Measurements from ENCODE around the gene CATSPERD. TPM values are rescaled to one million over a fixed set of nuclear protein-coding genes. Genes with fewer than 3 reads are reported as not detected.

CATSPERD gene
- total RNA-seq, 1 experiment from 2014 or later, result 0.50 TPM

DNA sequence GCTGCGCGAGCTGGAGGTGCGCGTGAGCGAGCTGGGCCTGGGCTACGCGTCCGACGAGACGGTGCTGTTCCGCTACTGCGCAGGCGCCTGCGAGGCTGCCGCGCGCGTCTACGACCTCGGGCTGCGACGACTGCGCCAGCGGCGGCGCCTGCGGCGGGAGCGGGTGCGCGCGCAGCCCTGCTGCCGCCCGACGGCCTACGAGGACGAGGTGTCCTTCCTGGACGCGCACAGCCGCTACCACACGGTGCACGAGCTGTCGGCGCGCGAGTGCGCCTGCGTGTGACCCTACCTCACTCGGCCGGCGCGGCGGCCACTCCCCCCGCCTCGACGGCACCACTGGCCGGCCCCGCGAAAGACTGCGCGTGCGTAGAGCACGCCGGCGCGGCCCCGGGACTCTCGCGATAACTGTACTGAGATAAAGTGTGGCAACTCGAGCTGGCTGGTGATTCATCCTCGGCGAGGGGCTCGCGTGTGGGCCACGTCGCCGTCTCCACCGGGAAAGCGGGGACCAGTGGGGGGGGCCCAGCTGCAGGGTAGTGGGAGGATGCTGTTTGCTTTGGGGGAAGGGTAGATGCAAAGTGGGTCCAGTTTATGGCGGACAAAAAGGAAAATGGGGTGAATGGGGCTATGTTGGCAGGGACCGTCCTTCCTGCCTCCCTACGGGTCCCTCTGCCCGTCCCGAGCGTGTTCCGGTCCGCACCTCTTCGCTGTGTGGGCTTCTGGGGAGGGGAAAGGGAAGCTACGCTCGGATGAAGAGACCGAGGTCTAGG is 107.6 kb downstream of the CATSPERD start (continued):
- TF ChIP-seq, protein P1, sequence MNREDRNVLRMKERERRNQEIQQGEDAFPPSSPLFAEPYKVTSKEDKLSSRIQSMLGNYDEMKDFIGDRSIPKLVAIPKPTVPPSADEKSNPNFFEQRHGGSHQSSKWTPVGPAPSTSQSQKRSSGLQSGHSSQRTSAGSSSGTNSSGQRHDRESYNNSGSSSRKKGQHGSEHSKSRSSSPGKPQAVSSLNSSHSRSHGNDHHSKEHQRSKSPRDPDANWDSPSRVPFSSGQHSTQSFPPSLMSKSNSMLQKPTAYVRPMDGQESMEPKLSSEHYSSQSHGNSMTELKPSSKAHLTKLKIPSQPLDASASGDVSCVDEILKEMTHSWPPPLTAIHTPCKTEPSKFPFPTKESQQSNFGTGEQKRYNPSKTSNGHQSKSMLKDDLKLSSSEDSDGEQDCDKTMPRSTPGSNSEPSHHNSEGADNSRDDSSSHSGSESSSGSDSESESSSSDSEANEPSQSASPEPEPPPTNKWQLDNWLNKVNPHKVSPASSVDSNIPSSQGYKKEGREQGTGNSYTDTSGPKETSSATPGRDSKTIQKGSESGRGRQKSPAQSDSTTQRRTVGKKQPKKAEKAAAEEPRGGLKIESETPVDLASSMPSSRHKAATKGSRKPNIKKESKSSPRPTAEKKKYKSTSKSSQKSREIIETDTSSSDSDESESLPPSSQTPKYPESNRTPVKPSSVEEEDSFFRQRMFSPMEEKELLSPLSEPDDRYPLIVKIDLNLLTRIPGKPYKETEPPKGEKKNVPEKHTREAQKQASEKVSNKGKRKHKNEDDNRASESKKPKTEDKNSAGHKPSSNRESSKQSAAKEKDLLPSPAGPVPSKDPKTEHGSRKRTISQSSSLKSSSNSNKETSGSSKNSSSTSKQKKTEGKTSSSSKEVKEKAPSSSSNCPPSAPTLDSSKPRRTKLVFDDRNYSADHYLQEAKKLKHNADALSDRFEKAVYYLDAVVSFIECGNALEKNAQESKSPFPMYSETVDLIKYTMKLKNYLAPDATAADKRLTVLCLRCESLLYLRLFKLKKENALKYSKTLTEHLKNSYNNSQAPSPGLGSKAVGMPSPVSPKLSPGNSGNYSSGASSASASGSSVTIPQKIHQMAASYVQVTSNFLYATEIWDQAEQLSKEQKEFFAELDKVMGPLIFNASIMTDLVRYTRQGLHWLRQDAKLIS (CRISPR knock-in tag; IDR thresholded peaks at IDR 0.05; ENCODE audit: borderline replicate concordance), result no peak; the same call in 1 of the 2 replicates
- TF ChIP-seq SMAD3 (CRISPR knock-in tag; IDR thresholded peaks at IDR 0.05; ENCODE audit: borderline replicate concordance) (peak; percentile 89), NFYB (CRISPR knock-in tag; conservative IDR thresholded peaks at IDR 0.05; ENCODE audit: low read depth) (no peak), ZNF263 (CRISPR knock-in tag; IDR thresholded peaks at IDR 0.05; ENCODE audit: low read depth) (no peak), STAT6 (CRISPR knock-in tag; conservative IDR thresholded peaks at IDR 0.05; ENCODE audit: low read depth) (no peak), TCF7 (CRISPR knock-in tag; IDR thresholded peaks at IDR 0.05; ENCODE audit: low read depth) (no peak), ESRRA (CRISPR knock-in tag; IDR thresholded peaks at IDR 0.05; ENCODE audit: borderline replicate concordance) (0 out of 2 replicates have a peak, but pooled peaks have one; percentile 57), RELA (CRISPR knock-in tag; IDR thresholded peaks at IDR 0.05; ENCODE audit: borderline replicate concordance) (no peak), CREM (CRISPR knock-in tag; IDR thresholded peaks at IDR 0.05) (peak; percentile 81), FOXK1 (CRISPR knock-in tag; IDR thresholded peaks at IDR 0.05) (peak; percentile 73), GABPB1 (CRISPR knock-in tag; IDR thresholded peaks at IDR 0.05) (peak; percentile 89), ZBTB21 (CRISPR knock-in tag; IDR thresholded peaks at IDR 0.05; ENCODE audit: borderline replicate concordance) (no peak), MYBL2 (CRISPR knock-in tag; IDR thresholded peaks at IDR 0.05) (0 out of 2 replicates have a peak, but pooled peaks have one; percentile 75), ATF6 (CRISPR knock-in tag; IDR thresholded peaks at IDR 0.05) (no peak), OVOL2 (CRISPR knock-in tag; IDR thresholded peaks at IDR 0.05; ENCODE audit: borderline replicate concordance) (no peak)
- TF ChIP-seq, protein P2, sequence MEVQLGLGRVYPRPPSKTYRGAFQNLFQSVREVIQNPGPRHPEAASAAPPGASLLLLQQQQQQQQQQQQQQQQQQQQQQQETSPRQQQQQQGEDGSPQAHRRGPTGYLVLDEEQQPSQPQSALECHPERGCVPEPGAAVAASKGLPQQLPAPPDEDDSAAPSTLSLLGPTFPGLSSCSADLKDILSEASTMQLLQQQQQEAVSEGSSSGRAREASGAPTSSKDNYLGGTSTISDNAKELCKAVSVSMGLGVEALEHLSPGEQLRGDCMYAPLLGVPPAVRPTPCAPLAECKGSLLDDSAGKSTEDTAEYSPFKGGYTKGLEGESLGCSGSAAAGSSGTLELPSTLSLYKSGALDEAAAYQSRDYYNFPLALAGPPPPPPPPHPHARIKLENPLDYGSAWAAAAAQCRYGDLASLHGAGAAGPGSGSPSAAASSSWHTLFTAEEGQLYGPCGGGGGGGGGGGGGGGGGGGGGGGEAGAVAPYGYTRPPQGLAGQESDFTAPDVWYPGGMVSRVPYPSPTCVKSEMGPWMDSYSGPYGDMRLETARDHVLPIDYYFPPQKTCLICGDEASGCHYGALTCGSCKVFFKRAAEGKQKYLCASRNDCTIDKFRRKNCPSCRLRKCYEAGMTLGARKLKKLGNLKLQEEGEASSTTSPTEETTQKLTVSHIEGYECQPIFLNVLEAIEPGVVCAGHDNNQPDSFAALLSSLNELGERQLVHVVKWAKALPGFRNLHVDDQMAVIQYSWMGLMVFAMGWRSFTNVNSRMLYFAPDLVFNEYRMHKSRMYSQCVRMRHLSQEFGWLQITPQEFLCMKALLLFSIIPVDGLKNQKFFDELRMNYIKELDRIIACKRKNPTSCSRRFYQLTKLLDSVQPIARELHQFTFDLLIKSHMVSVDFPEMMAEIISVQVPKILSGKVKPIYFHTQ (CRISPR knock-in tag; IDR thresholded peaks at IDR 0.05), result no peak
- TF ChIP-seq, protein P3, sequence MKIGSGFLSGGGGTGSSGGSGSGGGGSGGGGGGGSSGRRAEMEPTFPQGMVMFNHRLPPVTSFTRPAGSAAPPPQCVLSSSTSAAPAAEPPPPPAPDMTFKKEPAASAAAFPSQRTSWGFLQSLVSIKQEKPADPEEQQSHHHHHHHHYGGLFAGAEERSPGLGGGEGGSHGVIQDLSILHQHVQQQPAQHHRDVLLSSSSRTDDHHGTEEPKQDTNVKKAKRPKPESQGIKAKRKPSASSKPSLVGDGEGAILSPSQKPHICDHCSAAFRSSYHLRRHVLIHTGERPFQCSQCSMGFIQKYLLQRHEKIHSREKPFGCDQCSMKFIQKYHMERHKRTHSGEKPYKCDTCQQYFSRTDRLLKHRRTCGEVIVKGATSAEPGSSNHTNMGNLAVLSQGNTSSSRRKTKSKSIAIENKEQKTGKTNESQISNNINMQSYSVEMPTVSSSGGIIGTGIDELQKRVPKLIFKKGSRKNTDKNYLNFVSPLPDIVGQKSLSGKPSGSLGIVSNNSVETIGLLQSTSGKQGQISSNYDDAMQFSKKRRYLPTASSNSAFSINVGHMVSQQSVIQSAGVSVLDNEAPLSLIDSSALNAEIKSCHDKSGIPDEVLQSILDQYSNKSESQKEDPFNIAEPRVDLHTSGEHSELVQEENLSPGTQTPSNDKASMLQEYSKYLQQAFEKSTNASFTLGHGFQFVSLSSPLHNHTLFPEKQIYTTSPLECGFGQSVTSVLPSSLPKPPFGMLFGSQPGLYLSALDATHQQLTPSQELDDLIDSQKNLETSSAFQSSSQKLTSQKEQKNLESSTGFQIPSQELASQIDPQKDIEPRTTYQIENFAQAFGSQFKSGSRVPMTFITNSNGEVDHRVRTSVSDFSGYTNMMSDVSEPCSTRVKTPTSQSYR (CRISPR knock-in tag; IDR thresholded peaks at IDR 0.05), result 0 out of 2 replicates have a peak, but pooled peaks have one; percentile 8
- TF ChIP-seq, protein P4, sequence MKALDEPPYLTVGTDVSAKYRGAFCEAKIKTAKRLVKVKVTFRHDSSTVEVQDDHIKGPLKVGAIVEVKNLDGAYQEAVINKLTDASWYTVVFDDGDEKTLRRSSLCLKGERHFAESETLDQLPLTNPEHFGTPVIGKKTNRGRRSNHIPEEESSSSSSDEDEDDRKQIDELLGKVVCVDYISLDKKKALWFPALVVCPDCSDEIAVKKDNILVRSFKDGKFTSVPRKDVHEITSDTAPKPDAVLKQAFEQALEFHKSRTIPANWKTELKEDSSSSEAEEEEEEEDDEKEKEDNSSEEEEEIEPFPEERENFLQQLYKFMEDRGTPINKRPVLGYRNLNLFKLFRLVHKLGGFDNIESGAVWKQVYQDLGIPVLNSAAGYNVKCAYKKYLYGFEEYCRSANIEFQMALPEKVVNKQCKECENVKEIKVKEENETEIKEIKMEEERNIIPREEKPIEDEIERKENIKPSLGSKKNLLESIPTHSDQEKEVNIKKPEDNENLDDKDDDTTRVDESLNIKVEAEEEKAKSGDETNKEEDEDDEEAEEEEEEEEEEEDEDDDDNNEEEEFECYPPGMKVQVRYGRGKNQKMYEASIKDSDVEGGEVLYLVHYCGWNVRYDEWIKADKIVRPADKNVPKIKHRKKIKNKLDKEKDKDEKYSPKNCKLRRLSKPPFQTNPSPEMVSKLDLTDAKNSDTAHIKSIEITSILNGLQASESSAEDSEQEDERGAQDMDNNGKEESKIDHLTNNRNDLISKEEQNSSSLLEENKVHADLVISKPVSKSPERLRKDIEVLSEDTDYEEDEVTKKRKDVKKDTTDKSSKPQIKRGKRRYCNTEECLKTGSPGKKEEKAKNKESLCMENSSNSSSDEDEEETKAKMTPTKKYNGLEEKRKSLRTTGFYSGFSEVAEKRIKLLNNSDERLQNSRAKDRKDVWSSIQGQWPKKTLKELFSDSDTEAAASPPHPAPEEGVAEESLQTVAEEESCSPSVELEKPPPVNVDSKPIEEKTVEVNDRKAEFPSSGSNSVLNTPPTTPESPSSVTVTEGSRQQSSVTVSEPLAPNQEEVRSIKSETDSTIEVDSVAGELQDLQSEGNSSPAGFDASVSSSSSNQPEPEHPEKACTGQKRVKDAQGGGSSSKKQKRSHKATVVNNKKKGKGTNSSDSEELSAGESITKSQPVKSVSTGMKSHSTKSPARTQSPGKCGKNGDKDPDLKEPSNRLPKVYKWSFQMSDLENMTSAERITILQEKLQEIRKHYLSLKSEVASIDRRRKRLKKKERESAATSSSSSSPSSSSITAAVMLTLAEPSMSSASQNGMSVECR (CRISPR knock-in tag; IDR thresholded peaks at IDR 0.05; ENCODE audit: borderline replicate concordance), result peak; percentile 89; the same call in 1 of the 2 replicates
